ENCODE results near the gene LSM14A.
"Not testable (repeated sequence)": the region's sequence is repeated elsewhere in the genome, so short reads cannot be mapped to it uniquely, and the experiment has no call there.

The LSM14A gene

DNA sequence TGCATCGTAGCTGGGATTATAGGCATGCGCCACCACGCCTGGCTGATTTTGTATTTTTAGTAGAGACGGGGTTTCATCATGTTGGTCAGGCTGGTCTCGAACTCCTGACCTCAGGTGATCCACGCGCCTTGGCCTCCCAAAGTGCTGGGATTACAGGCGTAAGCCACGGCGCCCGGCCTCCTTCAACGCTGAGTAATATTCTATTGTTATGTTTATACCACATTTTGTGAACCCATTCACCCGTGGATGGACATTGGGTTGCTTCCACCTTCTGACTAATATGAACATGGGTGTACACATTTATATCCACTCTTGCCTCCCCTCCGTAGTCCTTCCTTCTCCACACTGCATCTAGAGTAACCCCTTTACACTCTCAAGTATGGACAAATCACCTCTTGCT, 80.9 kb downstream of the LSM14A start:
- H3K27ac ChIP-seq (ENCODE audit: extremely low read depth, low read depth, low read length); H3K4me3 ChIP-seq (ENCODE audit: low read depth, low read length); H3K9me3 ChIP-seq (ENCODE audit: control insufficient read depth, insufficient read depth, low read depth, low read length): not testable (repeated sequence)
- CTCF ChIA-PET: interaction anchor here (0.7 kb wide), 1 partner anchor 1195 kb away, joined by 3 read pairs; the partner anchor contains the start of gene FFAR2
- peak; percentile 75 for TF ChIP-seq ZNF146 (tag by site-specific recombination; IDR thresholded peaks at IDR 0.05)
- peaks cover 22% of the 10 kb centered on the region for H3K4me1 ChIP-seq (ENCODE audit: control insufficient read depth, insufficient read depth, low read length)
- peaks cover 0 to 16% of the 10 kb centered on the region in 2 experiments; a peak in 2 of 3 replicates for H3K36me3 ChIP-seq (ENCODE audit: control insufficient read depth in 2 of 2, insufficient read depth in 1 of 2, low read length in 2 of 2)
- POLR2A ChIA-PET: interaction anchor here (0.7 kb wide), 1 partner anchor 963 kb away, joined by 5 read pairs; no protein-coding TSS in a partner anchor

DNA sequence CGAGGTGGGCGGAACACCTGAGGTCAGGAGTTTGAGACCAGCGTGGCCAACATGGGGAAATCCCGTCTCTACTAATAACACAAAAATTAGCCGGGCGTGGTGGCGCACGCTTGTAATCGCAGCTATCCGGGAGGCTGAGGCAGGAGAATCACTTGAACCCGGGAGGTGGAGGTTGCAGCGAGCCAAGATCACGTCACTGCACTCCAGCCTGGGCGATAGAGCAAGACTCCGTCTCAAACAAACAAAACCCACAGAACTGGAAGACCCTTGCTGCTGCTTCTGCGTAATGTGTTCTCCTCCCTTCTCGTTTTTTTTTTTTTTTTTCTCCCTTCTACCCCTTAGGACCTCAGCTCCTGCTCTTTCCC, 81.4 kb downstream of the LSM14A start:
- Histone ChIP-seq H3K36me3 (ENCODE audit: control insufficient read depth in 2 of 2, insufficient read depth in 1 of 2, low read length in 2 of 2) (peaks cover 0 to 21% of the 10 kb centered on the region in 2 experiments; a peak in 2 of 3 replicates), H3K27ac (ENCODE audit: extremely low read depth, low read depth, low read length) (peak overlapping the region; percentile 95), H3K4me1 (ENCODE audit: control insufficient read depth, insufficient read depth, low read length) (peaks cover 22% of the 10 kb centered on the region), H3K4me3 (ENCODE audit: low read depth, low read length) (peak overlapping the region; percentile 77; the same call in 1 of the 2 replicates)
- POLR2A ChIA-PET: interaction anchor here (0.7 kb wide), 2 partner anchors 109 to 963 kb away, joined by 3 to 5 read pairs; no protein-coding TSS in a partner anchor
- TF ChIP-seq, protein P1, sequence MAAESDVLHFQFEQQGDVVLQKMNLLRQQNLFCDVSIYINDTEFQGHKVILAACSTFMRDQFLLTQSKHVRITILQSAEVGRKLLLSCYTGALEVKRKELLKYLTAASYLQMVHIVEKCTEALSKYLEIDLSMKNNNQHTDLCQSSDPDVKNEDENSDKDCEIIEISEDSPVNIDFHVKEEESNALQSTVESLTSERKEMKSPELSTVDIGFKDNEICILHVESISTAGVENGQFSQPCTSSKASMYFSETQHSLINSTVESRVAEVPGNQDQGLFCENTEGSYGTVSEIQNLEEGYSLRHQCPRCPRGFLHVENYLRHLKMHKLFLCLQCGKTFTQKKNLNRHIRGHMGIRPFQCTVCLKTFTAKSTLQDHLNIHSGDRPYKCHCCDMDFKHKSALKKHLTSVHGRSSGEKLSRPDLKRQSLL (tag by site-specific recombination; IDR thresholded peaks at IDR 0.05): peak; percentile 82; the same call in 1 of the 2 replicates
- TF ChIP-seq ZFHX2 (tag by site-specific recombination; conservative IDR thresholded peaks at IDR 0.05) (0 out of 2 replicates have a peak, but pooled peaks have one; percentile 10), ZNF121 (tag by site-specific recombination; IDR thresholded peaks at IDR 0.05) (peak; percentile 59; the same call in 1 of the 2 replicates)
- TF ChIP-seq, protein P2, sequence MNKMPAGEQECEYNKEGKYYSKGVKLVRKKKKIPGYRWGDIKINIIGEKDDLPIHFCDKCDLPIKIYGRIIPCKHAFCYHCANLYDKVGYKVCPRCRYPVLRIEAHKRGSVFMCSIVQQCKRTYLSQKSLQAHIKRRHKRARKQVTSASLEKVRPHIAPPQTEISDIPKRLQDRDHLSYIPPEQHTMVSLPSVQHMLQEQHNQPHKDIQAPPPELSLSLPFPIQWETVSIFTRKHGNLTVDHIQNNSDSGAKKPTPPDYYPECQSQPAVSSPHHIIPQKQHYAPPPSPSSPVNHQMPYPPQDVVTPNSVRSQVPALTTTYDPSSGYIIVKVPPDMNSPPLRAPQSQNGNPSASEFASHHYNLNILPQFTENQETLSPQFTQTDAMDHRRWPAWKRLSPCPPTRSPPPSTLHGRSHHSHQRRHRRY (tag by site-specific recombination; IDR thresholded peaks at IDR 0.05): peak; percentile 36; the same call in 1 of the 2 replicates
- CTCF ChIA-PET; H3K9me3 ChIP-seq (ENCODE audit: control insufficient read depth, insufficient read depth, low read depth, low read length): not testable (repeated sequence)

DNA sequence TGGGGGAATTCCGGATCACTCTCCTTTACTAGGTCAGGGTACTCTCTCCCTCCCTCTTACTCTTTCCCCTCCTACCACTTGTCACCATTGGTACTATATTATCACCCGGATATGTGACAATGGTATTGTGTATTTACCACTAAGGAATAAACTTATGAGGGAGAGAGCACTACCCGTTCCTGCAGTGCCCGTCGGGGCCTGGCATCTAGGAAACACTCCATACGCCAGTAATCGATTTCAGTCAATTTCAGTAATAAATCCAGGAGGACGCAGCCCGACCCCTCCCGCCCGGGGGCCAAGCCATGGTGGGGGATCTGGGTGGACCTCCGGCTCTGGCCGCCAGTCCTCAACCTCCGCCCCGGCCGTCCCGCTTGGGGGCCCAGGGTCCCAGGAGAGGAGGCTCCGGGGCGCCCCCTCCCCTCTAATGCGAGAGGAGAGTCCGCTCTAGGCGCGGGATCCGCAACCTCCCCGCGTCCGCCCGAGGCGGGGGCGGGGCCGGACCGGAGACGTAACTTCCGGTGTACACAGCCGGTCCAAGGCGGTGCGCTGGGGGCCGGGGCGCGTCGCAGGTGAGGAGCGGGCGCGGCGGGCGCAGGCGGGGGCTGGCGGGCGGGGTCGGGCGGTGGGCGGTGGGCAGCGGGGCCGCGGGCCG, 81.9 kb downstream of the LSM14A start, which contains the start of gene GARRE1:
Gene GARRE1, plus strand, starts transcription at position 509 of the 652 bp plus-strand sequence. CDS start 45,920 bp downstream, outside the sequence.
- peak within 1 kb of the TSS; percentile 77 for H3K4me3 ChIP-seq (ENCODE audit: low read depth, low read length)
- ChIA-PET CTCF (no interaction called here), POLR2A (interaction anchor here (0.7 kb wide), 1 partner anchor 109 kb away, joined by 3 read pairs; no protein-coding TSS in a partner anchor)
- H3K36me3 ChIP-seq (ENCODE audit: control insufficient read depth in 2 of 2, insufficient read depth in 1 of 2, low read length in 2 of 2): peaks cover 0 to 25% of the 10 kb centered on the region in 2 experiments; a peak in 2 of 3 replicates
- peak within 1 kb of the TSS; percentile 95 for H3K27ac ChIP-seq (ENCODE audit: extremely low read depth, low read depth, low read length)
- peaks cover 25% of the 10 kb centered on the region for H3K4me1 ChIP-seq (ENCODE audit: control insufficient read depth, insufficient read depth, low read length)
- H3K9me3 ChIP-seq (ENCODE audit: control insufficient read depth, insufficient read depth, low read depth, low read length): no peaks in the 10 kb centered on the region
- TF ChIP-seq ZNF132 (tag by site-specific recombination; IDR thresholded peaks at IDR 0.05; ENCODE audit: borderline replicate concordance) (no peak), ZNF114 (tag by site-specific recombination; IDR thresholded peaks at IDR 0.05) (no peak), TRIM28 (IDR thresholded peaks at IDR 0.05; ENCODE audit: borderline replicate concordance, low read length) (no peak), ZNF843 (tag by site-specific recombination; IDR thresholded peaks at IDR 0.05) (peak; percentile 75), ZNF658 (tag by site-specific recombination; IDR thresholded peaks at IDR 0.05) (no peak), ZNF792 (tag by site-specific recombination; IDR thresholded peaks at IDR 0.05) (peak; percentile 86; the same call in 1 of the 2 replicates), ZNF548 (tag by site-specific recombination; IDR thresholded peaks at IDR 0.05) (no peak), ZBTB8A (tag by site-specific recombination; IDR thresholded peaks at IDR 0.05) (peak; percentile 93), MZF1 (tag by site-specific recombination; IDR thresholded peaks at IDR 0.05; ENCODE audit: borderline replicate concordance) (peak; percentile 70), ZNF19 (tag by site-specific recombination; IDR thresholded peaks at IDR 0.05; ENCODE audit: low read depth) (no peak), REPIN1 (tag by site-specific recombination; IDR thresholded peaks at IDR 0.05; ENCODE audit: low read depth) (no peak), HOXC10 (CRISPR knock-in tag; IDR thresholded peaks at IDR 0.05) (no peak), HOXA7 (CRISPR knock-in tag; IDR thresholded peaks at IDR 0.05; ENCODE audit: borderline replicate concordance) (no peak), ZNF350 (tag by site-specific recombination; IDR thresholded peaks at IDR 0.05) (no peak), ZBTB48 (tag by site-specific recombination; IDR thresholded peaks at IDR 0.05) (peak; percentile 41; the same call in 1 of the 2 replicates), ZNF76 (tag by site-specific recombination; IDR thresholded peaks at IDR 0.05; ENCODE audit: borderline replicate concordance, low read depth) (peak; percentile 50; the same call in 1 of the 2 replicates)
- TF ChIP-seq, protein P3, sequence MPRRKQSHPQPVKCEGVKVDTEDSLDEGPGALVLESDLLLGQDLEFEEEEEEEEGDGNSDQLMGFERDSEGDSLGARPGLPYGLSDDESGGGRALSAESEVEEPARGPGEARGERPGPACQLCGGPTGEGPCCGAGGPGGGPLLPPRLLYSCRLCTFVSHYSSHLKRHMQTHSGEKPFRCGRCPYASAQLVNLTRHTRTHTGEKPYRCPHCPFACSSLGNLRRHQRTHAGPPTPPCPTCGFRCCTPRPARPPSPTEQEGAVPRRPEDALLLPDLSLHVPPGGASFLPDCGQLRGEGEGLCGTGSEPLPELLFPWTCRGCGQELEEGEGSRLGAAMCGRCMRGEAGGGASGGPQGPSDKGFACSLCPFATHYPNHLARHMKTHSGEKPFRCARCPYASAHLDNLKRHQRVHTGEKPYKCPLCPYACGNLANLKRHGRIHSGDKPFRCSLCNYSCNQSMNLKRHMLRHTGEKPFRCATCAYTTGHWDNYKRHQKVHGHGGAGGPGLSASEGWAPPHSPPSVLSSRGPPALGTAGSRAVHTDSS (tag by site-specific recombination; IDR thresholded peaks at IDR 0.05): no peak
- TF ChIP-seq, protein P4, sequence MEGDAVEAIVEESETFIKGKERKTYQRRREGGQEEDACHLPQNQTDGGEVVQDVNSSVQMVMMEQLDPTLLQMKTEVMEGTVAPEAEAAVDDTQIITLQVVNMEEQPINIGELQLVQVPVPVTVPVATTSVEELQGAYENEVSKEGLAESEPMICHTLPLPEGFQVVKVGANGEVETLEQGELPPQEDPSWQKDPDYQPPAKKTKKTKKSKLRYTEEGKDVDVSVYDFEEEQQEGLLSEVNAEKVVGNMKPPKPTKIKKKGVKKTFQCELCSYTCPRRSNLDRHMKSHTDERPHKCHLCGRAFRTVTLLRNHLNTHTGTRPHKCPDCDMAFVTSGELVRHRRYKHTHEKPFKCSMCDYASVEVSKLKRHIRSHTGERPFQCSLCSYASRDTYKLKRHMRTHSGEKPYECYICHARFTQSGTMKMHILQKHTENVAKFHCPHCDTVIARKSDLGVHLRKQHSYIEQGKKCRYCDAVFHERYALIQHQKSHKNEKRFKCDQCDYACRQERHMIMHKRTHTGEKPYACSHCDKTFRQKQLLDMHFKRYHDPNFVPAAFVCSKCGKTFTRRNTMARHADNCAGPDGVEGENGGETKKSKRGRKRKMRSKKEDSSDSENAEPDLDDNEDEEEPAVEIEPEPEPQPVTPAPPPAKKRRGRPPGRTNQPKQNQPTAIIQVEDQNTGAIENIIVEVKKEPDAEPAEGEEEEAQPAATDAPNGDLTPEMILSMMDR (tag by site-specific recombination; IDR thresholded peaks at IDR 0.05): peak; percentile 95
- TF ChIP-seq, protein P5, sequence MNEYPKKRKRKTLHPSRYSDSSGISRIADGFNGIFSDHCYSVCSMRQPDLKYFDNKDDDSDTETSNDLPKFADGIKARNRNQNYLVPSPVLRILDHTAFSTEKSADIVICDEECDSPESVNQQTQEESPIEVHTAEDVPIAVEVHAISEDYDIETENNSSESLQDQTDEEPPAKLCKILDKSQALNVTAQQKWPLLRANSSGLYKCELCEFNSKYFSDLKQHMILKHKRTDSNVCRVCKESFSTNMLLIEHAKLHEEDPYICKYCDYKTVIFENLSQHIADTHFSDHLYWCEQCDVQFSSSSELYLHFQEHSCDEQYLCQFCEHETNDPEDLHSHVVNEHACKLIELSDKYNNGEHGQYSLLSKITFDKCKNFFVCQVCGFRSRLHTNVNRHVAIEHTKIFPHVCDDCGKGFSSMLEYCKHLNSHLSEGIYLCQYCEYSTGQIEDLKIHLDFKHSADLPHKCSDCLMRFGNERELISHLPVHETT (tag by site-specific recombination; IDR thresholded peaks at IDR 0.05): peak; percentile 42; the same call in 1 of the 2 replicates
